Stimulated activated CD8-positive, alpha-beta memory T cell treated with anti-CD3 and anti-CD28 coated beads, Interleukin-15, amount 100 ng/mL, for 4 hours (primary cell): ENCODE measurements around the gene KCNMA1.
"Not testable (repeated sequence)": the region's sequence is repeated elsewhere in the genome, so short reads cannot be mapped to it uniquely, and the experiment has no call there.

ENCODE experiments used
- DNase-seq, 2 donors: peaks; one replicate each; pipeline ENCODE4 v3.0.0-alpha.2; 2020; ENCODE audit warnings: low read depth in 2 of 2

Gene KCNMA1

GRCh38 chr10:77584938-77585337 is 52.7 kb downstream of the KCNMA1 start:
- no peak for DNase-seq

GRCh38 chr10:77583527-77583926 is 54.1 kb downstream of the KCNMA1 start:
- DNase-seq: no peak

GRCh38 chr10:77582710-77583115 is 54.9 kb downstream of the KCNMA1 start:
- no peak for DNase-seq

- no peak for DNase-seq
Measured at GRCh38 chr10:77581738-77582137, 55.9 kb downstream of the KCNMA1 start.

- no peak for DNase-seq
Measured at GRCh38 chr10:77580482-77580881, 57.1 kb downstream of the KCNMA1 start.

GRCh38 chr10:77578583-77579227 is 58.9 kb downstream of the KCNMA1 start:
- no peak for DNase-seq

GRCh38 chr10:77577666-77578229 is 59.9 kb downstream of the KCNMA1 start:
- DNase-seq: no peak

- no peak for DNase-seq
Measured at GRCh38 chr10:77576444-77577032, 61.1 kb downstream of the KCNMA1 start.

- DNase-seq: no peak
Measured at GRCh38 chr10:77576007-77576367, 61.6 kb downstream of the KCNMA1 start.

GRCh38 chr10:77575271-77576006 is 62.2 kb downstream of the KCNMA1 start:
- DNase-seq: no peak

GRCh38 chr10:77574438-77574837 is 63.2 kb downstream of the KCNMA1 start:
- no peak for DNase-seq

- DNase-seq: not testable (repeated sequence)
Measured at GRCh38 chr10:77572520-77572919, 65.1 kb downstream of the KCNMA1 start.

GRCh38 chr10:77571490-77571889 is 66.1 kb downstream of the KCNMA1 start:
- no peak for DNase-seq

GRCh38 chr10:77566914-77567566 is 70.6 kb downstream of the KCNMA1 start:
- DNase-seq: no peak

- DNase-seq: no peak
Measured at GRCh38 chr10:77566236-77566635, 71.4 kb downstream of the KCNMA1 start.

- no peak for DNase-seq
Measured at GRCh38 chr10:77565590-77566023, 72.0 kb downstream of the KCNMA1 start.

GRCh38 chr10:77564731-77565589 is 72.6 kb downstream of the KCNMA1 start:
- DNase-seq: no peak

- DNase-seq: no peak
Measured at GRCh38 chr10:77563638-77564270, 73.9 kb downstream of the KCNMA1 start.

- DNase-seq: no peak
Measured at GRCh38 chr10:77562742-77563141, 74.9 kb downstream of the KCNMA1 start.

- DNase-seq: no peak
Measured at GRCh38 chr10:77561991-77562390, 75.6 kb downstream of the KCNMA1 start.

GRCh38 chr10:77560471-77560870 is 77.1 kb downstream of the KCNMA1 start:
- no peak for DNase-seq
